ENCODE data around the gene POP5. TPM values are rescaled to one million over a fixed set of nuclear protein-coding genes. Genes with fewer than 3 reads are reported as not detected.

Gene POP5
- total and polyA plus RNA-seq, 2 of the 4 experiments (the other 2 are of a cell fraction) = 69.5 to 99.4 TPM

- no peaks in the 10 kb centered on the region for H3K27me3 ChIP-seq (ENCODE audit: control insufficient read depth, insufficient read depth, low read length)
- no peak overlapping the region for H3K4me3 ChIP-seq (ENCODE audit: insufficient read depth, low read depth, low read length)
- no peak overlapping the region for H3K18ac ChIP-seq (ENCODE audit: low read depth, low read length)
- H3K79me1 ChIP-seq (ENCODE audit: low read depth in 1 of 2, low read length in 2 of 2) = peaks cover 16 to 27% of the 10 kb centered on the region in 2 experiments; a peak in 3 of 4 replicates
- no TSS peak for BruUV-seq (replicated peaks)
- no peak overlapping the region for H3K14ac ChIP-seq (replicated peaks; ENCODE audit: low read depth, low read length)
- peaks cover 4% of the 10 kb centered on the region; the same call in 1 of the 2 replicates for H4K20me1 ChIP-seq (ENCODE audit: insufficient read depth, low read length)
- no peaks in the 10 kb centered on the region for H3K9me1 ChIP-seq (ENCODE audit: insufficient read depth, low read length)
- H2BK20ac ChIP-seq (ENCODE audit: low read depth, low read length) = no peak overlapping the region
- H2BK120ac ChIP-seq (ENCODE audit: low read depth, low read length) = no peak overlapping the region
- H4K8ac ChIP-seq (ENCODE audit: low read depth in 2 of 2, low read length in 2 of 2) = no peak overlapping the region
- WGBS, 2 experiments (ENCODE audit: extremely low coverage in 2 of 2, insufficient read length in 1 of 2) = no CpG with 5 or more reads among the region's 2 CpGs
- DNase-seq = no peak
- CTCF ChIA-PET = no interaction called here
- H2AK5ac ChIP-seq (ENCODE audit: low read depth, low read length) = no peak overlapping the region
- H2BK15ac ChIP-seq (ENCODE audit: low read depth, low read length) = no peak overlapping the region
- H2AK9ac ChIP-seq (replicated peaks; ENCODE audit: low read depth, low read length, poor library complexity) = no peak overlapping the region
- no peak overlapping the region for H4K91ac ChIP-seq (ENCODE audit: insufficient read depth, low read depth, low read length)
- TF ChIP-seq CTCF (conservative IDR thresholded peaks at IDR 0.05; ENCODE audit: low read depth, low read length) (no peak), RAD21 (IDR thresholded peaks at IDR 0.05; ENCODE audit: low read length) (no peak), RFX5 (IDR thresholded peaks at IDR 0.05; ENCODE audit: low read depth, low read length) (no peak), MAFK (IDR thresholded peaks at IDR 0.05; ENCODE audit: low read depth, low read length) (no peak), MAZ (IDR thresholded peaks at IDR 0.05; ENCODE audit: borderline replicate concordance, low read depth, low read length) (no peak), BHLHE40 (IDR thresholded peaks at IDR 0.05; ENCODE audit: low read depth, low read length) (no peak), SMC3 (IDR thresholded peaks at IDR 0.05; ENCODE audit: low read depth, low read length) (no peak), FOS (IDR thresholded peaks at IDR 0.05; ENCODE audit: low read depth, low read length) (no peak), CEBPB (IDR thresholded peaks at IDR 0.05; ENCODE audit: low read depth, low read length) (no peak), MXI1 (IDR thresholded peaks at IDR 0.05; ENCODE audit: borderline replicate concordance, low read depth, low read length) (no peak), CHD1 (IDR thresholded peaks at IDR 0.05; ENCODE audit: low read depth, low read length) (no peak), RCOR1 (IDR thresholded peaks at IDR 0.05; ENCODE audit: insufficient replicate concordance, low read length) (no peak), POLR2A (IDR thresholded peaks at IDR 0.05; ENCODE audit: low read depth, low read length) (no peak), USF2 (IDR thresholded peaks at IDR 0.05; ENCODE audit: low read depth, low read length) (no peak), ELK1 (IDR thresholded peaks at IDR 0.05; ENCODE audit: borderline replicate concordance, low read depth, low read length) (no peak), NFE2L2 (IDR thresholded peaks at IDR 0.05; ENCODE audit: low read depth, low read length) (no peak)
- ATAC-seq (ENCODE audit: low read depth) = no peak
- H4K5ac ChIP-seq (ENCODE audit: low read depth, low read length) = no peak overlapping the region
- POLR2A ChIA-PET (ENCODE audit: unreplicated experiment) = no interaction called here
- H3K4ac ChIP-seq (ENCODE audit: low read depth, low read length) = no peak overlapping the region
- in situ Hi-C loops (cut with MboI; ENCODE audit: low sequenced_read_pairs) (no loop called here), intact Hi-C loops (cut with micrococcal nuclease) (no loop called here), dilution Hi-C loops (cut with HindIII; ENCODE audit: low sequenced_read_pairs, unreplicated experiment) (no loop called here)
- no peak overlapping the region for H3K56ac ChIP-seq (ENCODE audit: extremely low read depth, insufficient read depth, low read length)
- no peak overlapping the region for H3K9ac ChIP-seq (ENCODE audit: low read depth, low read length)
- no peak overlapping the region for H2BK5ac ChIP-seq (ENCODE audit: low read depth, low read length, poor library complexity, severe bottlenecking)
- peaks cover 69% of the 10 kb centered on the region for H3K36me3 ChIP-seq (ENCODE audit: control insufficient read depth, insufficient read depth, low read length)
- no peaks in the 10 kb centered on the region for H3K4me1 ChIP-seq (ENCODE audit: control insufficient read depth, insufficient read depth, low read length)
- no peak overlapping the region for H2AFZ ChIP-seq (replicated peaks; ENCODE audit: low read length, poor library complexity)
- H3K27ac ChIP-seq (ENCODE audit: insufficient read depth, low read length) = no peak overlapping the region
- no peak overlapping the region for H3K23ac ChIP-seq (ENCODE audit: low read depth, low read length)
- H3K9me3 ChIP-seq (ENCODE audit: control insufficient read depth, insufficient read depth, low read length) = no peaks in the 10 kb centered on the region
- no peak overlapping the region for H3K4me2 ChIP-seq (ENCODE audit: low read depth, low read length)
Observed at GRCh38 chr12:120574106-120574505, 7.1 kb downstream of the POP5 start.

All from IMR-90 (cell line).